GM23338 (cell line): ENCODE data around the gene CD7.

ENCODE experiments used
- EZH2 ChIP-seq: fragments of 200-600 bp; sonication (generic); IDR thresholded peaks from one replicate; pipeline ENCODE4 v1.8.0; 2017; ENCODE audit warnings: antibody characterized with exemption, mild to moderate bottlenecking, low read depth; ENCODE audit not compliant: unreplicated experiment
- POLR2AphosphoS5 ChIP-seq: IDR thresholded peaks from 2 replicates; pipeline ENCODE4 v1.6.1; 2016; ENCODE audit warnings: antibody characterized with exemption, low read depth

DNA sequence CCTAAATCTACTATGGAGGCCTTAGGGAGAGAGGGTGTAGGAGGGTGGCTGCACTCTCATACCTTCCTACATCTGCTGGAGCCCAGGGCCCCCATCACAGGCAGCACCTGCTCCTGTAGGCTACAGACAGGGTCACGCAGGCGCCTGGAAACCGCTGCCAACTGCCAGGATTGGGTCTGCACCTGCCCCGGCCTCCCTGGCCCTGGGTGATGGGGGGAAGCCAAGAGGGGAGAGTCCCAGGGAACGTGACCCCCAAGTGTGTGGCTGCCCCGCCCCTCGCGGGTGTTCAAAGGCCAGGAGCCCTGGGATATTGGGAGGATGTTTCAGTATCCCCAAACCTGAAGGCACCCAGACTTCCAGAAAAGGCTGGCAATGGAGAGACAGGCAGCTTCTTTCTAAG lies 36.1 kb upstream of the CD7 start:
- TF ChIP-seq EZH2 = no peak
- TF ChIP-seq POLR2AphosphoS5 = no peak
